H1 (cell line): Measurements from ENCODE around the gene GJC2. TPM values are rescaled to one million over a fixed set of nuclear protein-coding genes. Genes with fewer than 3 reads are reported as not detected.

Experiments used
- CTCF ChIA-PET: fragments of 300-600 bp; sonication (Branson Sonifier 250); formaldehyde crosslinking; loops from one replicate; lab custom pipeline; 2021; ENCODE audit not compliant: partially characterized antibody; lab: Charles Lee
- POLR2A ChIA-PET: fragments of 300-600 bp; sonication (Branson Sonifier 250); formaldehyde crosslinking; loops from one replicate; lab custom pipeline; 2021; ENCODE audit warnings: inconsistent platforms; ENCODE audit not compliant: partially characterized antibody; lab: Charles Lee
- DNase-seq, 2 experiments: peaks; one replicate each; pipeline versions ENCODE4 v3.0.0 to v3.0.0-alpha.2; 2010 to 2022; ENCODE audit warnings: low spot score in 2 of 2, low read depth in 1 of 2, mixed read lengths in 1 of 2
- FAIRE-seq: peaks from 2 replicates; lab custom pipeline; 2011; peaks lifted over from hg19 to GRCh38; lab: Jason Lieb, UNC
- H2AFZ ChIP-seq: 2 replicates; pipeline ENCODE4 v1.8.1; 2012; ENCODE audit warnings: low read length, inconsistent platforms
- H2AK5ac ChIP-seq: 2 replicates; pipeline ENCODE4 v1.6.1; 2013; ENCODE audit warnings: low read depth, low read length
- H2BK120ac ChIP-seq: replicated peaks from 2 replicates; pipeline ENCODE3; 2013; ENCODE audit warnings: low read depth, low read length, inconsistent platforms
- H2BK12ac ChIP-seq: 2 replicates; pipeline ENCODE4 v1.6.1; 2013; ENCODE audit warnings: low read depth, low read length
- H2BK15ac ChIP-seq: 2 replicates; pipeline ENCODE4 v1.6.1; 2013; ENCODE audit warnings: low read length
- H2BK20ac ChIP-seq: 2 replicates; pipeline ENCODE4 v1.6.1; 2013; ENCODE audit warnings: low read length
- H2BK5ac ChIP-seq: 2 replicates; pipeline ENCODE4 v1.6.1; 2013; ENCODE audit warnings: low read depth, low read length
- H3K14ac ChIP-seq: 2 replicates; pipeline ENCODE4 v1.6.1; 2013; ENCODE audit warnings: inconsistent platforms; ENCODE audit not compliant: insufficient read length
- H3K18ac ChIP-seq: 2 replicates; pipeline ENCODE4 v1.6.1; 2013; ENCODE audit warnings: low read length; ENCODE audit errors: extremely low read depth
- H3K23ac ChIP-seq: 2 replicates; pipeline ENCODE4 v1.6.1; 2013; ENCODE audit warnings: inconsistent platforms; ENCODE audit not compliant: insufficient read length
- H3K23me2 ChIP-seq: 2 replicates; pipeline ENCODE4 v1.6.1; 2013; ENCODE audit warnings: low read depth, low read length
- H3K27ac ChIP-seq: 2 replicates; pipeline ENCODE4 v1.6.1; 2011; ENCODE audit warnings: low read depth, low read length, inconsistent platforms
- H3K27me3 ChIP-seq, 4 experiments: replicated peaks in 1 of 4; 1 replicate in 1 of 4; 2 replicates in 3 of 4; pipeline versions ENCODE4 v1.6.1 to v1.8.1; 2011 to 2013; ENCODE audit warnings: low read length in 3 of 4, mild to moderate bottlenecking in 3 of 4, inconsistent platforms in 2 of 4, mixed read lengths in 2 of 4, moderate library complexity in 1 of 4; ENCODE audit not compliant: control insufficient read depth in 3 of 4, insufficient read depth in 3 of 4; ENCODE audit errors: extremely low read depth in 1 of 4
- H3K36me3 ChIP-seq, 4 experiments: 2 replicates each; pipeline versions ENCODE4 v1.6.1 to v1.8.1; 2011 to 2013; ENCODE audit warnings: mild to moderate bottlenecking in 4 of 4, low read length in 3 of 4, moderate library complexity in 2 of 4, control low read depth in 1 of 4, inconsistent platforms in 1 of 4; ENCODE audit not compliant: insufficient read depth in 4 of 4, control insufficient read depth in 2 of 4
- H3K4ac ChIP-seq: replicated peaks from 2 replicates; pipeline ENCODE3; 2013; ENCODE audit warnings: low read length, low read depth, mixed read lengths, inconsistent platforms; ENCODE audit not compliant: insufficient read length
- H3K4me1 ChIP-seq, 4 experiments: replicated peaks in 1 of 4; 1 replicate in 1 of 4; 2 replicates in 3 of 4; pipeline versions ENCODE4 v1.6.1 to v1.8.1; 2011 to 2013; ENCODE audit warnings: low read length in 3 of 4, inconsistent platforms in 2 of 4, mixed read lengths in 1 of 4; ENCODE audit not compliant: insufficient read depth in 4 of 4, control insufficient read depth in 3 of 4
- H3K4me2 ChIP-seq, 2 experiments: 2 replicates each; pipeline versions ENCODE4 v1.6.1 to v1.8.1; 2011 to 2013; ENCODE audit warnings: low read depth in 2 of 2, low read length in 2 of 2, control low read depth in 1 of 2, inconsistent platforms in 1 of 2, mild to moderate bottlenecking in 1 of 2; ENCODE audit not compliant: insufficient read depth in 1 of 2
- H3K4me3 ChIP-seq, 4 experiments: fragments of 200-600, 300-600 bp in 1 of 4; sonication (generic), shearing (Covaris generic), sonication (Bioruptor Twin) in 1 of 4; 2 replicates each; pipeline versions ENCODE4 v1.5.1 to v1.8.1; 2011 to 2016; ENCODE audit warnings: low read length in 4 of 4, low read depth in 3 of 4, control low read depth in 2 of 4, inconsistent platforms in 2 of 4, mild to moderate bottlenecking in 2 of 4, mixed read lengths in 1 of 4, moderate library complexity in 1 of 4; ENCODE audit not compliant: insufficient read depth in 2 of 4; ENCODE audit errors: extremely low read depth in 1 of 4
- H3K56ac ChIP-seq: replicated peaks from 2 replicates; pipeline ENCODE3; 2013; ENCODE audit warnings: low read depth, mild to moderate bottlenecking, mixed read lengths, low read length, inconsistent platforms; ENCODE audit not compliant: insufficient read length
- H3K79me1 ChIP-seq: 2 replicates; pipeline ENCODE4 v1.6.1; 2013; ENCODE audit warnings: low read depth, low read length, control low read depth
- H3K79me2 ChIP-seq, 2 experiments: 2 replicates each; pipeline versions ENCODE4 v1.6.1 to v1.8.1; 2012 to 2013; ENCODE audit warnings: low read length in 2 of 2, mild to moderate bottlenecking in 2 of 2, inconsistent platforms in 1 of 2; ENCODE audit not compliant: insufficient read depth in 2 of 2, control insufficient read depth in 1 of 2
- H3K9ac ChIP-seq, 4 experiments: replicated peaks in 1 of 4; 1 replicate in 1 of 4; 2 replicates in 3 of 4; pipeline versions ENCODE4 v1.6.1 to v1.8.1; 2011 to 2013; ENCODE audit warnings: low read depth in 3 of 4, low read length in 3 of 4, control low read depth in 2 of 4, mild to moderate bottlenecking in 2 of 4, moderate library complexity in 2 of 4, inconsistent platforms in 1 of 4; ENCODE audit errors: extremely low read depth in 1 of 4
- H3K9me3 ChIP-seq, 2 experiments: 2 replicates each; pipeline versions ENCODE4 v1.6.1 to v1.8.1; 2012 to 2013; ENCODE audit warnings: mild to moderate bottlenecking in 2 of 2, moderate library complexity in 2 of 2, control low read depth in 1 of 2, inconsistent platforms in 1 of 2, low read depth in 1 of 2, low read length in 1 of 2, mixed read lengths in 1 of 2; ENCODE audit not compliant: insufficient read depth in 2 of 2
- H4K20me1 ChIP-seq, 2 experiments: replicated peaks in 1 of 2; 2 replicates each; pipeline versions ENCODE3 to v1.8.1; 2011 to 2013; ENCODE audit warnings: inconsistent platforms in 2 of 2, low read length in 2 of 2, mild to moderate bottlenecking in 1 of 2; ENCODE audit not compliant: insufficient read depth in 2 of 2, control insufficient read depth in 1 of 2
- H4K5ac ChIP-seq: 2 replicates; pipeline ENCODE4 v1.6.1; 2013; ENCODE audit warnings: low read length, low read depth, mixed read lengths, inconsistent platforms; ENCODE audit not compliant: insufficient read length
- H4K8ac ChIP-seq: 2 replicates; pipeline ENCODE4 v1.8.0; 2013; ENCODE audit warnings: mild to moderate bottlenecking, moderate library complexity, low read length, inconsistent platforms; ENCODE audit not compliant: insufficient read depth; ENCODE audit errors: extremely low read depth
- H4K91ac ChIP-seq: replicated peaks from 2 replicates; pipeline ENCODE3; 2013; ENCODE audit warnings: low read length, mixed read lengths, inconsistent platforms; ENCODE audit not compliant: insufficient read length
- HDAC6 ChIP-seq: IDR thresholded peaks from one replicate; pipeline ENCODE4 v1.7.1; 2012; ENCODE audit warnings: low read depth, mild to moderate bottlenecking, inconsistent platforms, low read length, moderate library complexity
- PHF8 ChIP-seq: fragments of 200-600 bp; sonication (generic); conservative IDR thresholded peaks from 2 replicates; pipeline ENCODE4 v1.7.1; 2012; ENCODE audit warnings: low read depth, mild to moderate bottlenecking, inconsistent platforms, low read length, moderate library complexity
- POU5F1 ChIP-seq: IDR thresholded peaks from 2 replicates; pipeline ENCODE4 v1.6.1; 2011; ENCODE audit warnings: low read depth, mild to moderate bottlenecking, low read length, moderate library complexity
- RAD21 ChIP-seq, 2 experiments: IDR thresholded peaks in 1 of 2; conservative IDR thresholded peaks in 1 of 2; 2 replicates each; pipeline ENCODE4 v1.6.1; 2011; ENCODE audit warnings: low read depth in 2 of 2, low read length in 2 of 2, improper control_type of control experiment in 1 of 2, inconsistent platforms in 1 of 2, mild to moderate bottlenecking in 1 of 2, moderate library complexity in 1 of 2
- RNF2 ChIP-seq: fragments of 200-900, 300-1000 bp; sonication (generic); IDR thresholded peaks from 2 replicates; pipeline ENCODE4 v1.7.1; 2016; ENCODE audit warnings: borderline replicate concordance, low read depth, mild to moderate bottlenecking, antibody characterized with exemption, low read length; ENCODE audit not compliant: poor library complexity, severe bottlenecking; ENCODE audit errors: missing control alignments
- SIX5 ChIP-seq: IDR thresholded peaks from 2 replicates; pipeline ENCODE4 v1.6.1; 2011; ENCODE audit warnings: mild to moderate bottlenecking, low read depth, low read length
- WGBS, 2 experiments: shearing (Covaris generic) in 1 of 2; methylation state at CpG; one replicate each; pipeline versions ENCODE4 v1.1.6 to v1.1.7; 2013 to 2015; ENCODE audit warnings: low lambda C conversion rate in 2 of 2, mixed read lengths in 2 of 2, inconsistent platforms in 1 of 2, low coverage in 1 of 2, missing lambda C conversion rate in 1 of 2; ENCODE audit not compliant: insufficient replicate concordance in 2 of 2, insufficient coverage in 1 of 2, insufficient read length in 1 of 2; ENCODE audit errors: extremely low coverage in 1 of 2, missing lambda C conversion rate in 1 of 2; 5-methylcytosine and 5-hydroxymethylcytosine counted together
- polyA plus RNA-seq, 7 experiments: library from polyadenylated mRNA; depleted of rRNA in 3 of 7; stranded (reverse) in 5 of 7; unstranded in 2 of 7; fragments of >200 nt in 5 of 7; fragments of 200-250 nt in 2 of 7; gene quantifications; 1 replicate in 5 of 7; 2 replicates in 1 of 7; 4 replicates in 1 of 7; pipeline versions ENCODE4 v1.2.1 to v1.2.3, GENCODE V29; 2011 to 2013; ENCODE audit warnings: missing spikeins in 2 of 7, mixed read lengths in 2 of 7
- total RNA-seq: library from RNA; stranded (reverse); fragmentation: NEBNext Ultra II Directional; extraction: Animal tissue kit (Norgen Biotek cat#: 25700); gene quantifications from 2 replicates; pipeline ENCODE4 v1.2.1, GENCODE V29; 2021
- TF ChIP-seq, protein P1 (sequence below): IDR thresholded peaks from 2 replicates; pipeline ENCODE4 v1.6.1; 2011; ENCODE audit warnings: low read length, improper control_type of control experiment
- TF ChIP-seq, protein P2 (sequence below), 3 experiments: IDR thresholded peaks; 1 replicate in 2 of 3; 2 replicates in 1 of 3; pipeline versions ENCODE4 v1.5.1 to v1.6.1; 2011; ENCODE audit warnings: low read length in 3 of 3, mild to moderate bottlenecking in 3 of 3, inconsistent platforms in 2 of 3, low read depth in 1 of 3, moderate library complexity in 1 of 3; ENCODE audit not compliant: insufficient read depth in 1 of 3; ENCODE audit errors: control extremely low read depth in 1 of 3

The GJC2 gene
- total and polyA plus RNA-seq, 2 of the 8 experiments (the other 6 are each of a cell fraction or from before 2014, with no cell fraction given), result 0.17 to 0.54 TPM

DNA sequence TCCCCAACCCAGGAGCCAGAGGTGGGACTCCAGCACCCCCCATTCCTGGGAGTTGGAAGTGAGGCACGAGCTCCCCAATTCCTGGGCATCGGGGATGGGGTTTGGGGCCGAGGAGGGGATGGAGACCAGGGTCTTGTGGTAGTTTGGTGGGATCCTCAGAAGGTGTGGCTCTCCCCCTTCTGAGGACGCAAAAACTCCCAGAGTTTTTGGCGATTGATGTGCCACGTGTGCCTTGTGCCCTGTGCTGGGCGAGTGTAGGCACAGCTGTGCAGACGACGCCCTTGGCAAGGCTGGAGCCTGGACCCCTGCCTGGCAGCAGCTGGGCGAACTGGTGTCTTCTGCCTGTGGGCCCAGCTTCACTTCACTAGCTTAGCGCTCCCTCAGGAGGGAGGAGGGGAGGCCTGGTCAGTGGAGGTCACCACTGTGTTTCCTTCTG lies 7.0 kb upstream of the GJC2 start:
- Histone ChIP-seq H3K9me3 (no peaks in the 10 kb centered on the region), H3K18ac (no peak overlapping the region), H3K56ac (no peak overlapping the region), H3K4me1 (peaks cover 0 to 10% (median 6%) of the 10 kb centered on the region in 4 experiments; a peak in 5 of 7 replicates), H3K9ac (no peak overlapping the region), H2AFZ (no peak overlapping the region), H3K4me3 (no peak overlapping the region), H2AK5ac (no peak overlapping the region), H3K36me3 (no peaks in the 10 kb centered on the region), H2BK120ac (no peak overlapping the region), H2BK12ac (no peak overlapping the region), H3K4ac (no peak overlapping the region), H3K23me2 (peaks cover 5% of the 10 kb centered on the region; the same call in 1 of the 2 replicates), H3K14ac (no peak overlapping the region), H4K5ac (no peak overlapping the region), H3K27me3 (0 out of 7 replicates have a peak, but pooled peaks cover 0 to 3% (median 0%) of the 10 kb centered on the region in 4 experiments), H3K79me2 (peaks cover 0 to 43% of the 10 kb centered on the region in 2 experiments; a peak in 3 of 4 replicates), H2BK20ac (no peak overlapping the region), H2BK5ac (no peak overlapping the region), H3K4me2 (no peak overlapping the region), H2BK15ac (no peak overlapping the region), H4K8ac (no peak overlapping the region), H3K79me1 (peaks cover 23% of the 10 kb centered on the region), H3K23ac (no peak overlapping the region), H4K91ac (no peak overlapping the region), H4K20me1 (peaks cover 8 to 28% of the 10 kb centered on the region in 2 experiments), H3K27ac (no peak overlapping the region)
- POLR2A ChIA-PET, result interaction anchor here (0.7 to 1.2 kb wide), 5 partner anchors 20 to 68 kb away, joined by 3 to 4 read pairs (median 4); partner anchors contain the start of gene IBA57
- FAIRE-seq (no peak), DNase-seq (no peak)
- WGBS, 2 experiments, result 86% methylated on average over 11 of the region's 11 CpGs; no CpG with 5 or more reads in 1 of the 2 experiments
- CTCF ChIA-PET, result interaction anchor here (0.7 to 1.8 kb wide), 8 partner anchors 11 to 138 kb away, joined by 3 to 12 read pairs (median 4); partner anchors contain the start of gene IBA57
- TF ChIP-seq RNF2 (no peak), PHF8 (no peak), POU5F1 (no peak), SIX5 (no peak), RAD21 (IDR thresholded peaks at IDR 0.05 in 1 of 2, conservative IDR thresholded peaks at IDR 0.05 in 1 of 2; ENCODE audit: low read depth in 2 of 2, low read length in 2 of 2) (no peak), HDAC6 (no peak)
- TF ChIP-seq, protein P1, sequence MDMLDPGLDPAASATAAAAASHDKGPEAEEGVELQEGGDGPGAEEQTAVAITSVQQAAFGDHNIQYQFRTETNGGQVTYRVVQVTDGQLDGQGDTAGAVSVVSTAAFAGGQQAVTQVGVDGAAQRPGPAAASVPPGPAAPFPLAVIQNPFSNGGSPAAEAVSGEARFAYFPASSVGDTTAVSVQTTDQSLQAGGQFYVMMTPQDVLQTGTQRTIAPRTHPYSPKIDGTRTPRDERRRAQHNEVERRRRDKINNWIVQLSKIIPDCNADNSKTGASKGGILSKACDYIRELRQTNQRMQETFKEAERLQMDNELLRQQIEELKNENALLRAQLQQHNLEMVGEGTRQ, result no peak
- TF ChIP-seq, protein P2, sequence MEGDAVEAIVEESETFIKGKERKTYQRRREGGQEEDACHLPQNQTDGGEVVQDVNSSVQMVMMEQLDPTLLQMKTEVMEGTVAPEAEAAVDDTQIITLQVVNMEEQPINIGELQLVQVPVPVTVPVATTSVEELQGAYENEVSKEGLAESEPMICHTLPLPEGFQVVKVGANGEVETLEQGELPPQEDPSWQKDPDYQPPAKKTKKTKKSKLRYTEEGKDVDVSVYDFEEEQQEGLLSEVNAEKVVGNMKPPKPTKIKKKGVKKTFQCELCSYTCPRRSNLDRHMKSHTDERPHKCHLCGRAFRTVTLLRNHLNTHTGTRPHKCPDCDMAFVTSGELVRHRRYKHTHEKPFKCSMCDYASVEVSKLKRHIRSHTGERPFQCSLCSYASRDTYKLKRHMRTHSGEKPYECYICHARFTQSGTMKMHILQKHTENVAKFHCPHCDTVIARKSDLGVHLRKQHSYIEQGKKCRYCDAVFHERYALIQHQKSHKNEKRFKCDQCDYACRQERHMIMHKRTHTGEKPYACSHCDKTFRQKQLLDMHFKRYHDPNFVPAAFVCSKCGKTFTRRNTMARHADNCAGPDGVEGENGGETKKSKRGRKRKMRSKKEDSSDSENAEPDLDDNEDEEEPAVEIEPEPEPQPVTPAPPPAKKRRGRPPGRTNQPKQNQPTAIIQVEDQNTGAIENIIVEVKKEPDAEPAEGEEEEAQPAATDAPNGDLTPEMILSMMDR (IDR thresholded peaks at IDR 0.05; ENCODE audit: control extremely low read depth in 1 of 3, insufficient read depth in 1 of 3, low read depth in 1 of 3, low read length in 3 of 3), result no peak
